ENCODE measurements around the gene BANP.
"Not testable (repeated sequence)": the region's sequence is repeated elsewhere in the genome, so short reads cannot be mapped to it uniquely, and the experiment has no call there.

The BANP gene

GRCh38 chr16:88030498-88030897 lies 79.3 kb downstream of the BANP start:
- H3K4me1 ChIP-seq (ENCODE audit: control insufficient read depth in 1 of 2, insufficient read depth in 2 of 2, low read length in 2 of 2), result peaks cover 0 to 4% of the 10 kb centered on the region in 2 donors
- H3K27me3 ChIP-seq (ENCODE audit: low read depth, low read length), result no peaks in the 10 kb centered on the region
- H3K4me3 ChIP-seq (ENCODE audit: low read depth in 1 of 2, low read length in 2 of 2), result no peak overlapping the region
- H3K36me3 ChIP-seq (ENCODE audit: control insufficient read depth in 1 of 2, insufficient read depth in 2 of 2, low read length in 2 of 2), result peaks cover 0 to 24% of the 10 kb centered on the region in 2 donors
- H3K27ac ChIP-seq (ENCODE audit: low read length), result no peak overlapping the region
- H3K9me3 ChIP-seq (ENCODE audit: control insufficient read depth in 1 of 2, low read length in 2 of 2), result no peaks in the 10 kb centered on the region

- H3K4me3 ChIP-seq (ENCODE audit: low read depth in 1 of 2, low read length in 2 of 2); H3K4me1 ChIP-seq (ENCODE audit: control insufficient read depth in 1 of 2, insufficient read depth in 2 of 2, low read length in 2 of 2); H3K9me3 ChIP-seq (ENCODE audit: control insufficient read depth in 1 of 2, low read length in 2 of 2); H3K27me3 ChIP-seq (ENCODE audit: low read depth, low read length); H3K27ac ChIP-seq (ENCODE audit: low read length): not testable (repeated sequence)
- peaks cover 0 to 29% of the 10 kb centered on the region in 2 donors for H3K36me3 ChIP-seq (ENCODE audit: control insufficient read depth in 1 of 2, insufficient read depth in 2 of 2, low read length in 2 of 2)
Measured at GRCh38 chr16:88030961-88031360, 79.7 kb downstream of the BANP start.

GRCh38 chr16:88033003-88033740 lies 81.9 kb downstream of the BANP start:
- not testable (repeated sequence) for H3K27ac ChIP-seq (ENCODE audit: low read length); H3K9me3 ChIP-seq (ENCODE audit: control insufficient read depth in 1 of 2, low read length in 2 of 2); H3K4me1 ChIP-seq (ENCODE audit: control insufficient read depth in 1 of 2, insufficient read depth in 2 of 2, low read length in 2 of 2); H3K27me3 ChIP-seq (ENCODE audit: low read depth, low read length); H3K4me3 ChIP-seq (ENCODE audit: low read depth in 1 of 2, low read length in 2 of 2)
- peaks cover 5 to 34% of the 10 kb centered on the region in 2 donors for H3K36me3 ChIP-seq (ENCODE audit: control insufficient read depth in 1 of 2, insufficient read depth in 2 of 2, low read length in 2 of 2)

GRCh38 chr16:88034770-88035169 lies 83.5 kb downstream of the BANP start:
- no peaks in the 10 kb centered on the region for H3K27me3 ChIP-seq (ENCODE audit: low read depth, low read length)
- peaks cover 5 to 45% of the 10 kb centered on the region in 2 donors for H3K36me3 ChIP-seq (ENCODE audit: control insufficient read depth in 1 of 2, insufficient read depth in 2 of 2, low read length in 2 of 2)
- H3K9me3 ChIP-seq (ENCODE audit: control insufficient read depth in 1 of 2, low read length in 2 of 2), result no peaks in the 10 kb centered on the region
- peaks cover 0 to 4% of the 10 kb centered on the region in 2 donors for H3K4me1 ChIP-seq (ENCODE audit: control insufficient read depth in 1 of 2, insufficient read depth in 2 of 2, low read length in 2 of 2)
- no peak overlapping the region for H3K27ac ChIP-seq (ENCODE audit: low read length)
- no peak overlapping the region for H3K4me3 ChIP-seq (ENCODE audit: low read depth in 1 of 2, low read length in 2 of 2)

GRCh38 chr16:88035292-88035691 lies 84.1 kb downstream of the BANP start:
- Histone ChIP-seq H3K4me3 (ENCODE audit: low read depth in 1 of 2, low read length in 2 of 2) (no peak overlapping the region), H3K4me1 (ENCODE audit: control insufficient read depth in 1 of 2, insufficient read depth in 2 of 2, low read length in 2 of 2) (peaks cover 0 to 4% of the 10 kb centered on the region in 2 donors), H3K36me3 (ENCODE audit: control insufficient read depth in 1 of 2, insufficient read depth in 2 of 2, low read length in 2 of 2) (peaks cover 5 to 47% of the 10 kb centered on the region in 2 donors), H3K27me3 (ENCODE audit: low read depth, low read length) (no peaks in the 10 kb centered on the region), H3K27ac (ENCODE audit: low read length) (no peak overlapping the region), H3K9me3 (ENCODE audit: control insufficient read depth in 1 of 2, low read length in 2 of 2) (no peaks in the 10 kb centered on the region)

- not testable (repeated sequence) for H3K4me1 ChIP-seq (ENCODE audit: control insufficient read depth in 1 of 2, insufficient read depth in 2 of 2, low read length in 2 of 2); H3K27me3 ChIP-seq (ENCODE audit: low read depth, low read length); H3K9me3 ChIP-seq (ENCODE audit: control insufficient read depth in 1 of 2, low read length in 2 of 2); H3K27ac ChIP-seq (ENCODE audit: low read length); H3K4me3 ChIP-seq (ENCODE audit: low read depth in 1 of 2, low read length in 2 of 2)
- H3K36me3 ChIP-seq (ENCODE audit: control insufficient read depth in 1 of 2, insufficient read depth in 2 of 2, low read length in 2 of 2), result peaks cover 5 to 50% of the 10 kb centered on the region in 2 donors
Measured at GRCh38 chr16:88035884-88036639, 84.8 kb downstream of the BANP start.

GRCh38 chr16:88036640-88036996 lies 85.4 kb downstream of the BANP start:
- H3K27me3 ChIP-seq (ENCODE audit: low read depth, low read length); H3K9me3 ChIP-seq (ENCODE audit: control insufficient read depth in 1 of 2, low read length in 2 of 2); H3K4me1 ChIP-seq (ENCODE audit: control insufficient read depth in 1 of 2, insufficient read depth in 2 of 2, low read length in 2 of 2); H3K27ac ChIP-seq (ENCODE audit: low read length); H3K4me3 ChIP-seq (ENCODE audit: low read depth in 1 of 2, low read length in 2 of 2): not testable (repeated sequence)
- peaks cover 5 to 50% of the 10 kb centered on the region in 2 donors for H3K36me3 ChIP-seq (ENCODE audit: control insufficient read depth in 1 of 2, insufficient read depth in 2 of 2, low read length in 2 of 2)

- H3K27me3 ChIP-seq (ENCODE audit: low read depth, low read length); H3K4me1 ChIP-seq (ENCODE audit: control insufficient read depth in 1 of 2, insufficient read depth in 2 of 2, low read length in 2 of 2); H3K9me3 ChIP-seq (ENCODE audit: control insufficient read depth in 1 of 2, low read length in 2 of 2); H3K27ac ChIP-seq (ENCODE audit: low read length); H3K4me3 ChIP-seq (ENCODE audit: low read depth in 1 of 2, low read length in 2 of 2): not testable (repeated sequence)
- H3K36me3 ChIP-seq (ENCODE audit: control insufficient read depth in 1 of 2, insufficient read depth in 2 of 2, low read length in 2 of 2), result peaks cover 5 to 53% of the 10 kb centered on the region in 2 donors
Measured at GRCh38 chr16:88037359-88037758, 86.1 kb downstream of the BANP start.

GRCh38 chr16:88037876-88038525 lies 86.8 kb downstream of the BANP start:
- H3K27ac ChIP-seq (ENCODE audit: low read length); H3K9me3 ChIP-seq (ENCODE audit: control insufficient read depth in 1 of 2, low read length in 2 of 2); H3K4me1 ChIP-seq (ENCODE audit: control insufficient read depth in 1 of 2, insufficient read depth in 2 of 2, low read length in 2 of 2); H3K4me3 ChIP-seq (ENCODE audit: low read depth in 1 of 2, low read length in 2 of 2); H3K27me3 ChIP-seq (ENCODE audit: low read depth, low read length): not testable (repeated sequence)
- peaks cover 5 to 50% of the 10 kb centered on the region in 2 donors for H3K36me3 ChIP-seq (ENCODE audit: control insufficient read depth in 1 of 2, insufficient read depth in 2 of 2, low read length in 2 of 2)

- H3K9me3 ChIP-seq (ENCODE audit: control insufficient read depth in 1 of 2, low read length in 2 of 2); H3K4me3 ChIP-seq (ENCODE audit: low read depth in 1 of 2, low read length in 2 of 2); H3K4me1 ChIP-seq (ENCODE audit: control insufficient read depth in 1 of 2, insufficient read depth in 2 of 2, low read length in 2 of 2); H3K27ac ChIP-seq (ENCODE audit: low read length); H3K27me3 ChIP-seq (ENCODE audit: low read depth, low read length): not testable (repeated sequence)
- H3K36me3 ChIP-seq (ENCODE audit: control insufficient read depth in 1 of 2, insufficient read depth in 2 of 2, low read length in 2 of 2), result peaks cover 5 to 45% of the 10 kb centered on the region in 2 donors
Measured at GRCh38 chr16:88038526-88038908, 87.3 kb downstream of the BANP start.

GRCh38 chr16:88039591-88039990 lies 88.4 kb downstream of the BANP start:
- H3K27ac ChIP-seq (ENCODE audit: low read length), result no peak overlapping the region
- H3K27me3 ChIP-seq (ENCODE audit: low read depth, low read length), result no peaks in the 10 kb centered on the region
- H3K9me3 ChIP-seq (ENCODE audit: control insufficient read depth in 1 of 2, low read length in 2 of 2), result no peaks in the 10 kb centered on the region
- peaks cover 5 to 46% of the 10 kb centered on the region in 2 donors for H3K36me3 ChIP-seq (ENCODE audit: control insufficient read depth in 1 of 2, insufficient read depth in 2 of 2, low read length in 2 of 2)
- no peaks in the 10 kb centered on the region for H3K4me1 ChIP-seq (ENCODE audit: control insufficient read depth in 1 of 2, insufficient read depth in 2 of 2, low read length in 2 of 2)
- H3K4me3 ChIP-seq (ENCODE audit: low read depth in 1 of 2, low read length in 2 of 2), result no peak overlapping the region
